Fibroblast of lung (primary cell): ENCODE measurements around the gene NFATC3. TPM values are rescaled to one million over a fixed set of nuclear protein-coding genes. Genes with fewer than 3 reads are reported as not detected.

Experiments used
- DNase-seq, 2 donors: peaks; one replicate each; pipeline versions ENCODE4 v3.0.0 to v3.0.0-alpha.2; 2010; ENCODE audit warnings: low read depth in 2 of 2
- H2AFZ ChIP-seq: 2 replicates; pipeline ENCODE4 v1.5.1; 2012; ENCODE audit warnings: low read length, control low read depth, inconsistent platforms
- H3K27ac ChIP-seq: 2 replicates; pipeline ENCODE4 v1.5.1; 2011; ENCODE audit warnings: low read length, control low read depth; ENCODE audit not compliant: insufficient read depth
- H3K27me3 ChIP-seq: 2 replicates; pipeline ENCODE4 v1.5.1; 2011; ENCODE audit warnings: mild to moderate bottlenecking, low read length; ENCODE audit not compliant: control insufficient read depth, insufficient read depth
- H3K36me3 ChIP-seq: 2 replicates; pipeline ENCODE4 v1.5.1; 2011; ENCODE audit warnings: low read length; ENCODE audit not compliant: control insufficient read depth, insufficient read depth
- H3K4me1 ChIP-seq: 2 replicates; pipeline ENCODE4 v1.5.1; 2011; ENCODE audit warnings: low read length; ENCODE audit not compliant: control insufficient read depth, insufficient read depth; ENCODE audit errors: extremely low read depth
- H3K4me2 ChIP-seq: 2 replicates; pipeline ENCODE4 v1.5.1; 2011; ENCODE audit warnings: low read length, control low read depth; ENCODE audit not compliant: insufficient read depth; ENCODE audit errors: extremely low read depth
- H3K4me3 ChIP-seq, 4 experiments: fragments of 200-600 bp in 1 of 4; sonication (generic) in 1 of 4; replicated peaks in 1 of 4; 2 replicates each; pipeline ENCODE4 v1.5.1; 2011 to 2016; ENCODE audit warnings: low read length in 4 of 4, low read depth in 3 of 4, mild to moderate bottlenecking in 3 of 4, control low read depth in 2 of 4, inconsistent platforms in 1 of 4, mixed read lengths in 1 of 4; ENCODE audit not compliant: insufficient read depth in 1 of 4; ENCODE audit errors: control extremely low read depth in 1 of 4
- H3K79me2 ChIP-seq: 2 replicates; pipeline ENCODE4 v1.5.1; 2012; ENCODE audit warnings: mild to moderate bottlenecking, low read length, inconsistent platforms; ENCODE audit not compliant: control insufficient read depth, insufficient read depth
- H3K9ac ChIP-seq: 2 replicates; pipeline ENCODE4 v1.5.1; 2011; ENCODE audit warnings: mild to moderate bottlenecking, low read length, control low read depth; ENCODE audit not compliant: insufficient read depth
- H3K9me3 ChIP-seq: 2 replicates; pipeline ENCODE4 v1.5.1; 2012; ENCODE audit warnings: low read depth, low read length; ENCODE audit not compliant: control insufficient read depth, insufficient read depth
- H4K20me1 ChIP-seq: 2 replicates; pipeline ENCODE4 v1.5.1; 2011; ENCODE audit warnings: low read length; ENCODE audit not compliant: control insufficient read depth, insufficient read depth; ENCODE audit errors: extremely low read depth
- EZH2 ChIP-seq: IDR thresholded peaks from 2 replicates; pipeline ENCODE4 v1.5.1; 2012; ENCODE audit warnings: low read length, control low read depth, mild to moderate bottlenecking; ENCODE audit errors: missing control alignments
- polyA plus RNA-seq, 2 donors: library from polyadenylated mRNA; depleted of rRNA in 1 of 2; stranded (reverse) in 1 of 2; unstranded in 1 of 2; fragments of >200 nt; gene quantifications; 2 replicates each; pipeline ENCODE4 v1.2.1, GENCODE V29; 2011 to 2012; ENCODE audit warnings: missing spikeins in 1 of 2
- total RNA-seq: library from RNA; depleted of rRNA; stranded (reverse); fragments of >200 nt; gene quantifications from 2 replicates; pipeline ENCODE4 v1.2.1, GENCODE V29; 2014
- TF ChIP-seq, protein P1 (sequence below), 2 donors: IDR thresholded peaks in 1 of 2; conservative IDR thresholded peaks in 1 of 2; 1 replicate in 1 of 2; 2 replicates in 1 of 2; pipeline ENCODE4 v1.5.1; 2011 to 2012; ENCODE audit warnings: low read length in 2 of 2, control low read depth in 1 of 2, inconsistent platforms in 1 of 2, low read depth in 1 of 2, mild to moderate bottlenecking in 1 of 2

NFATC3 gene
- total and polyA plus RNA-seq, 2 donors (not counting 1 experiment from before 2014, with no cell fraction given): 9.6 to 10.6 TPM

GRCh38 chr16:68069511-68070248 is 15.5 kb upstream of the NFATC3 start:
- Histone ChIP-seq H3K27ac (no peak overlapping the region), H3K4me1 (peaks cover 6% of the 10 kb centered on the region), H3K36me3 (peaks cover 12% of the 10 kb centered on the region), H3K27me3 (no peaks in the 10 kb centered on the region), H4K20me1 (no peaks in the 10 kb centered on the region), H3K79me2 (no peaks in the 10 kb centered on the region), H3K9me3 (no peaks in the 10 kb centered on the region), H3K9ac (no peak overlapping the region), H2AFZ (no peak overlapping the region), H3K4me2 (no peak overlapping the region), H3K4me3 (no peak overlapping the region)
- TF ChIP-seq EZH2: no peak
- TF ChIP-seq, protein P1, sequence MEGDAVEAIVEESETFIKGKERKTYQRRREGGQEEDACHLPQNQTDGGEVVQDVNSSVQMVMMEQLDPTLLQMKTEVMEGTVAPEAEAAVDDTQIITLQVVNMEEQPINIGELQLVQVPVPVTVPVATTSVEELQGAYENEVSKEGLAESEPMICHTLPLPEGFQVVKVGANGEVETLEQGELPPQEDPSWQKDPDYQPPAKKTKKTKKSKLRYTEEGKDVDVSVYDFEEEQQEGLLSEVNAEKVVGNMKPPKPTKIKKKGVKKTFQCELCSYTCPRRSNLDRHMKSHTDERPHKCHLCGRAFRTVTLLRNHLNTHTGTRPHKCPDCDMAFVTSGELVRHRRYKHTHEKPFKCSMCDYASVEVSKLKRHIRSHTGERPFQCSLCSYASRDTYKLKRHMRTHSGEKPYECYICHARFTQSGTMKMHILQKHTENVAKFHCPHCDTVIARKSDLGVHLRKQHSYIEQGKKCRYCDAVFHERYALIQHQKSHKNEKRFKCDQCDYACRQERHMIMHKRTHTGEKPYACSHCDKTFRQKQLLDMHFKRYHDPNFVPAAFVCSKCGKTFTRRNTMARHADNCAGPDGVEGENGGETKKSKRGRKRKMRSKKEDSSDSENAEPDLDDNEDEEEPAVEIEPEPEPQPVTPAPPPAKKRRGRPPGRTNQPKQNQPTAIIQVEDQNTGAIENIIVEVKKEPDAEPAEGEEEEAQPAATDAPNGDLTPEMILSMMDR (conservative IDR thresholded peaks at IDR 0.05 in 1 of 2, IDR thresholded peaks at IDR 0.05 in 1 of 2; ENCODE audit: low read depth in 1 of 2, low read length in 2 of 2): no peak
- DNase-seq: no peak

GRCh38 chr16:68070249-68070730 is 14.9 kb upstream of the NFATC3 start:
- no peak for TF ChIP-seq EZH2
- TF ChIP-seq, protein P1 (conservative IDR thresholded peaks at IDR 0.05 in 1 of 2, IDR thresholded peaks at IDR 0.05 in 1 of 2; ENCODE audit: low read depth in 1 of 2, low read length in 2 of 2): no peak
- H3K4me1 ChIP-seq: peaks cover 1% of the 10 kb centered on the region
- H3K79me2 ChIP-seq: no peaks in the 10 kb centered on the region
- H3K9me3 ChIP-seq: no peaks in the 10 kb centered on the region
- no peaks in the 10 kb centered on the region for H4K20me1 ChIP-seq
- H3K27ac ChIP-seq: no peak overlapping the region
- H3K27me3 ChIP-seq: no peaks in the 10 kb centered on the region
- no peak overlapping the region for H3K4me3 ChIP-seq
- H2AFZ ChIP-seq: no peak overlapping the region
- no peak overlapping the region for H3K9ac ChIP-seq
- H3K36me3 ChIP-seq: peaks cover 14% of the 10 kb centered on the region
- no peak overlapping the region for H3K4me2 ChIP-seq
- DNase-seq: no peak

DNA sequence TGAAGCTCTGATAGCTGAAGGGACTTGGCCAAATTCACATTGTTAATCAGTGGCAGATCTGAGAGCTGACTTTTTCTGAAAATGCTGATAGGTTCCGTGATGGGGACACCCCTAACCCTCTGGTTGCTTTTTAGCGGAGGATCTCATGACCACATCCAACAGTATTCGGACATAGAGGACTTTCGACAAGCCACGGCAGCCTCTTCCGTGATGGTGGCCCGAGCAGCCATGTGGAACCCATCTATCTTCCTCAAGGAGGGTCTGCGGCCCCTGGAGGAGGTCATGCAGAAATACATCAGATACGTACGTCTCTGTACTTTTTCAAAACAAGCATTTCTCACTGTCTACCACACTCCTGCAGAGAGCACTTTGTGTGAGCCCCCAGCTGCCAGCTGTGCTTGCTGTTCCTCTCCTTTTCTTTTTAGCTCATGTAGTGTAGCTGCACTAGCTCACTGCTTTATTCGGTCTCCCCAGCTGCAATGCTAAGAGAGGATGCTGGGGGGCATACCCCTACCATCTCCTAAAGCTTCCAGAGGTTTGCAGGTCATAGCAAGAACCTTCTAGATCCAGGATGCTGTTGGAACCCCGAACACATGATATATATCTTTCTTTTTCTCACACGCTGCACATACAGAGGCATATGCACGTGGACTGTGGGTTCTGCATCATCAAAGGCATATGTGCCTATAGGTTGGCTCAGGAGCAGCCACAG is 14.2 kb upstream of the NFATC3 start:
- H3K27ac ChIP-seq: no peak overlapping the region
- no peak overlapping the region for H3K9ac ChIP-seq
- peaks cover 17% of the 10 kb centered on the region for H3K36me3 ChIP-seq
- H3K4me3 ChIP-seq: no peak overlapping the region
- H3K9me3 ChIP-seq: no peaks in the 10 kb centered on the region
- H3K27me3 ChIP-seq: no peaks in the 10 kb centered on the region
- TF ChIP-seq EZH2: no peak
- TF ChIP-seq, protein P1 (conservative IDR thresholded peaks at IDR 0.05 in 1 of 2, IDR thresholded peaks at IDR 0.05 in 1 of 2; ENCODE audit: low read depth in 1 of 2, low read length in 2 of 2): no peak
- H3K79me2 ChIP-seq: no peaks in the 10 kb centered on the region
- H3K4me1 ChIP-seq: no peaks in the 10 kb centered on the region
- no peak overlapping the region for H2AFZ ChIP-seq
- H3K4me2 ChIP-seq: no peak overlapping the region
- H4K20me1 ChIP-seq: no peaks in the 10 kb centered on the region
- no peak for DNase-seq
